HG03064 (cell line): ENCODE measurements around the gene C17orf113.
"Not testable (repeated sequence)": the region's sequence is repeated elsewhere in the genome, so short reads cannot be mapped to it uniquely, and the experiment has no call there.

Experiments used
- ATAC-seq: cut with Tn5 transposase; IDR thresholded peaks from one replicate; pipeline ENCODE4 v1.9.1; 2021; ENCODE audit warnings: low read depth; ENCODE audit not compliant: unreplicated experiment

The C17orf113 gene

GRCh38 chr17:42042598-42043319, 7.6 kb downstream of the C17orf113 start:
- no peak for ATAC-seq

DNA sequence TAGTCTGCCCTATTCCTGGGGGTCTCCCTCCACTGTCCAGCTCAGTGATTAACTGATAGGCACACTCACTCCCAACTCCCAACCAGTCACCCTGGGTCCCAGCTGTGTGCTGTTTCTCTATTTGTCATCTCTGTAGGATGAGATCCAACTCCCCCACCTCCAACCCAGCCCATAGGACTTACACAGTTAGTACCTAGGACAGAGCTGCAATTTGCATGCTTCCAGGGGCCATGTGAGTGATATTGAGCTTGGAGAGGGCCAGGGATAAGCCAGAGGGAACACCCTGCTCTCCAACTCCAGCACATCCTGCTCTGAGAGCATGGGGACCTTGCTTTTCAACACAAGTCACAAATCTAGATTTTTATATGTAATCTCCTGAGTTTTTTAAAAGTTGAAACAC, 8.8 kb downstream of the C17orf113 start:
- ATAC-seq: no peak

GRCh38 chr17:42040818-42041217, 9.6 kb downstream of the C17orf113 start:
- ATAC-seq: no peak

DNA sequence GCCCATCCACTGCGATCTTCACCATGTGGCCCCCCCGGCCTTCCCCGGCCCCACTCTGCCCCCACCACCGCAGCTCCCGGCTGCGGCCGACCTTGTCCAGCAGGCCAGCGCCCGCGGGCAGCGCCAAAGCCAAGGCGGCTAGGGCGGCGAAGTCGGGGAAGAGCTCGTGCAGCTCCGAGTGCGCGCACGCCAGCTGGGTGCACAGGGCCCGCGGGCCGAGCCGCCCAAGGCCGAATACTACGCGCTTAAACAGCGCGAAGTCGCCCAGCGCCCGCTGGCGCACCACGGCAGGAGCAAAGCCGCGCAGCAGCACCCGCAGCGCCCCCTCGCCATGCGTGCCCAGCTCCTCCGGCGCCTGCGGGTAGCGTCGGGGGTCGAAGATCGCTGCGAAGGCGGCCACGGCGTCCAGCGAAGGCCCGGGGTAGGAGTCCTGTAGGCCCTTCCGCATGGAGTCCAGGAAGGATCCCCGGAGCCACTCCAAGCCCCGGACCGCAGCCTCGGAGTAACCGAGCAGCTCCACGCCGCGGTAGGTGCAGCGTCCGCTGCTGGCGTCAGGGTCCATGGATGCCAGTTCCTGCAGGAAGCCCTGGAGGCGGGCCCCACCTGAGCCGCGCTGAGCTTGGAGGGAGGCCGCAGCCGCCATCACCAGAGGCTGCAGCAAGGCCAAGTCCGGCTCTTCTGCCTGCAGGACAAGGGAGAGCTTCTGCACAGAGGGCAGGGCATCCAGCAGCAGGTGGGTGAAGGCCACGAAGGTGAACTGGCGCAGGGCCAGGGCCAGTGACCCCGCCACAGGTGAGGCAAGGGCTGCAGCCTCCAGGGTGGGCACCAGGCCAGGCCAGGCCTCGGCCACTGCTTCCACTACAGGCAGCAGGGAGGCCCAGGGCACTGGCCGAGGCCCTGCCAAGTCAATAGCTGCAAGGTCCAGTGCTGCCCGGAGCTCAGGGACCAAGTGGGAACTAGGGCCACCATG, 10.3 kb downstream of the C17orf113 start:
- no peak for ATAC-seq

- no peak for ATAC-seq
Measured at GRCh38 chr17:42038221-42038973, 12.0 kb downstream of the C17orf113 start.

GRCh38 chr17:42034059-42034458, 16.3 kb downstream of the C17orf113 start:
- ATAC-seq: no peak

DNA sequence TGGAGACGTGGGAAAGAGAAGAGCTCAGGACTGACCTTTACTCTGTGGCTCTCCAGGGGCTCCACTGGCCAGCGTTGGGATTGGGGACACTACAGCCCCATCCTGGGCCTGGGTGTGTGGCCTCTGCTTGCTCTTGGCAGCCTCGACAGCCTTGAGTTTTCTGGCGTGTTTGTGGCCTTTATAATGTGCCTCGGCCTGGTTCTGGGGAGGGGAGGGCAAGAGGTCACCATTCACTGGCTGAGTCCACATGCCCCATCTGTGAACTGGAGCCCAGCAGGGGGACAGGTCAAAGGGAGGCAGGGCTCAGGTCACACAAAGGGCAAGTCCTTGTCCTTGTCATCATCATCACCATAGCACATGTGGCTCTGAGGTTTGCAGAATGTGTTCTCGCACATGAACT, 18.8 kb downstream of the C17orf113 start:
- ATAC-seq: no peak

DNA sequence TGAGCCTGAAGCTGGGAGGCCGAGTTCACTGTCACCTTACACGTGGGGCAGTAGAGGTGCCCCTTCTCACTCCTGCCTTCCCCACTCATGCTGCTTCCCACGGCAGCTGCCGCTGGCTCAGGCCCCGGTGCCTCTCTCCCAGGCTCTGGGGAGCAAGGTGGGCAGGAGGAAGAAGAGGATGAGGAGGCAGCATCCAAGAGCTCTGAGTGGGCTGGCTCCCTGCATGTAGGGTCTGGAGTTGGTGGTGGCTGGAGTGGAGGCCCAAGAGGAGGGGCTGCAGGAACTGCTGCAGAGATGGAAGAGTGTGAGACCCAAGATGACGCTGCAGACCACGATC, 21.6 kb downstream of the C17orf113 start:
- no peak for ATAC-seq

DNA sequence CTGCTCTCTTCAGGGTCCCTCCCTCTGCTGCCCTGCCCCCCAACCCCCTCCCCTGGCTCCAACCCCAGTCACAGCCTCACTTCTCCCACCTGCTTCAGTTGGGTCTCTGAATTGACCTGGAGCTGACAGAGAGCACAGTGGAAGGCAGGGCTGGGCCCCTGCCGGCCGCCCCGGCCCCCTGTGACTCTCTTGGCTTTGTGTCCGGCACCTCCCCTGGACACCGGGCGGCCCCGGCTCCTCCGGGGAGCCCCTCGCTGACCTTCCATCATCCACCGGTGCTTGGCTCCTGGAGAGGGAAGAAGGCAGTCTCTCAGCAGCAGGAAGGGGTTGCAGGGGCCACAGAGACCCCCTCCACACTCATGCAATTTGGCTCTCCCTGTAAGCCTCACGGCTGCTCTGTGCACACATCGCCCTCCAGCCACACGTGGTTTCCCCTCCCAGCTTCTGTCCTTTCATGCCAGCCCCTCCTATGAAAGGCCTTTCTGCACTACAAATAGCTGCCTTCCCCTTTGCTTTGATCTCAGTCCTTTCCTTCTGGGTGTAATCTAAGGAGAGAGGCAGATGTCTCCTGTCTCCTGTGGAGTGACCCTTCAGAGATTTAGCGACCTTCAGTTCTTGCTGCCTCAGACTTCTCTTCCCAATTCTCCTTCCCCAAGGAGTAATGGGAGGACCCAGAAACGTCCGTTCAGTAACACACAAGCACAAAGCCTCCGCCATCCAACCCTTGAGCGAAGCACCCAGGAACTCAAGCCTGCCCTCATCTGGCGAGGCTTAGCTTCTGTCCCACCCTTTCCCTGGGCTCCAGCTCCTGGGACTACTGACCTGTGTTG, 22.2 kb downstream of the C17orf113 start:
- ATAC-seq: no peak

GRCh38 chr17:42027590-42027889, 22.9 kb downstream of the C17orf113 start:
- ATAC-seq: no peak

DNA sequence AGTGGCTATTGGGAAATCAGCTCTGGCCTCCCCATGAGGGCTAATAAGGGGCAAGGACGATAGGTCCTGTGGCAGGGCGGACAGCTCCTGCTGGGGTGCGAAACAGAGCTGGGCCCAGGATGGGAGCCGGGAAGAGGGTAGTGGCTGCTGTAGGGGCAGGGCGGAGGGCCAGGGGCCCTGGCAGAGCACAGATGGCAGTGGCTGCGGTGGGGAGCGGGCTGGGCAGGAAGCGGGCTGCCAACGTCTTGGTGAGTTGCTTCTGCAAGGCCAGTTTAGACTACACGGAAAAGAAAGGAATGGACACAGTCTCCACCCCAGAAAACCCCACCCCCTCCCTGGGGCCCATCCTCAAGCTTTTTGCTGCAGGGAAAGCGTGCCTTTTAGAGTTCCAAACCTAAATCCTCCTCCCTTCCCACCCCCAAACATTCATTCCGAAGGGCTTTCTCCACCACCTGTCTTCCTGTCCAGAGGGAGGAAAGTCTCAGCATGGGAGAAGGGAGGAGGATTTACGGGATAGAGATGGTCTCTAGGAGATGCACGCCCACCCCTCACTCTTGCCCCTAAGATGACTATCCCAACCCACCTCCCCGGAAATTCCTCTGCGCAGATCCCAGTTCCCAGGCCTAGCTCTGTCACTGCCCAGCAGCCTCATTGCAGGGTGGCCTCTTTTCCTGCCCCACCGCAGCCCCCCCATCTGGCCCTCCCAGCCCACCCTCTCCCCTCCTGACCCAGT, 23.4 kb downstream of the C17orf113 start:
- no peak for ATAC-seq

GRCh38 chr17:42025936-42026335, 24.5 kb downstream of the C17orf113 start:
- ATAC-seq: no peak

- ATAC-seq: no peak
Measured at GRCh38 chr17:42025191-42025579, 25.2 kb downstream of the C17orf113 start.

- no peak for ATAC-seq
Measured at GRCh38 chr17:42023524-42024349, 26.7 kb downstream of the C17orf113 start.

DNA sequence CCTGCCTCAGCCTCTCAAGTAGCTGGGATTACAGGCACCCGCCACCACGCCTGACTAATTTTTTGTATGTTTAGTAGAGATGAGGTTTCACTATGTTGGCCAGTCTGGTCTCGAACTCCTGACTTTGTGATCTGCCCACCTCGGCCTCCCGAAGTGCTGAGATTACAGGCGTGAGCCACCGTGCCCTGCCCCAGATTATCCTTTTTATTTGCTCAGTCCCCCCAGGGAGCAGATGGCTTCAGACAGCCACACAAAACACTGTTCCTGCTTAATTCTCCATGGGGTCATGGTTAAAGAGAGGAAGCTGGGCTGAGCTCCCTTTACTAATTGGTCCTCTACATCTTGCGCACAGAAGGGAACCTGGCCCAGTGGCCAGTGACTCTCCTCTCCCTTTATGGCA, 29.6 kb downstream of the C17orf113 start:
- not testable (repeated sequence) for ATAC-seq

DNA sequence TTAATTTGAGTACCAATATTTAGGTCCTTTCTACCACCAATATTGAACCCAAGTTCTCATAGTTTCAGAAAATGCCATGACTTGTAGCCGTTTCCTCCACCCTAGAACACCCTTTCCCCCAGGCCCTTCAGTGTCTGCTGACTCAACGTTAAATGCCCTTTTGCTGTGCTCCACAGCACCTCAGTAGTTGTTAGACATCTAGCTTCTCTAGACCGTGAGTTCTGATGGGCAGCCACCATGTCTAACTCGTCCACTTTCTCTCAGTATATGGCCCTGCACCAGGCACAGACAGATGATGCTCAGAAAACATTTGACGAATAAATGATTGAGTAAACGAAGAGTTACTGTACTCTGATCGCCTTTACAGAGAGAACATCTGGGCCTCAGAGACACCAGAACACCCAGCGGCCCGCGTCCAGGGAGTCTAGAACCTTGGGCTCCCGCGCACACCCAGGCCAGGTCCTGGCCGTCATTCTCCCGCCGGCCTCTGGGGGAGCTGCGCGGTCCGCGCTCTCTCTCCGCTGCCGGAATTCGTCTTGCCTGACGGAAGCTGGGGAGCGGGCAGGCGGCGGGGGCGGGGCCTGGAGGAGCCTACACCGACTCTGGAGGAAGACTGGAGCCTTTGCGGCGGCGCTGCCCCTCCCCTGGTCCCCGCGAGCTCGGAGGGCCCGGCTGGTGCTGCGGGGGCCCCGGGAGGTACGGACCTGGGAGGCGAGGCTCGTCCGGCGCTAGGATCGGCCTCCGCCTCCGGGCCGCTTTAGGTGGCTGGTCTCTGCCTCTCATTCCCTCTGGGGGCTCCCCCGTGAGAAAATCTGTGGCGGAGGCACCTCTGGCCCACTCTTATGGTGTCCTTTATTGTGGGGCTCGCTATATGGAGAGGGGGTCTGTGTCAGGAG, 30.6 kb downstream of the C17orf113 start, which contains the start of gene NKIRAS2:
TSS of gene NKIRAS2 (plus strand) at position 582 of the 896 bp plus-strand sequence. CDS start 1,488 bp downstream, outside the sequence.
- peak; percentile 50 for ATAC-seq

- ATAC-seq: no peak
Measured at GRCh38 chr17:42018988-42019387, 31.4 kb downstream of the C17orf113 start.

GRCh38 chr17:42018339-42018738, 32.1 kb downstream of the C17orf113 start:
- no peak for ATAC-seq
